DMS53 treated with DMSO at 0.1 percent for 48 hours (cell line): ENCODE results near the gene PYGB.
A peak's percentile ranks its signal among the peaks of the same experiment; 100 is the strongest.

ENCODE experiments used
- DNase-seq: peaks from one replicate; lab custom pipeline; 2025; ENCODE audit not compliant: unreplicated experiment; lab: John Stamatoyannopoulos, UW

Gene PYGB

DNA sequence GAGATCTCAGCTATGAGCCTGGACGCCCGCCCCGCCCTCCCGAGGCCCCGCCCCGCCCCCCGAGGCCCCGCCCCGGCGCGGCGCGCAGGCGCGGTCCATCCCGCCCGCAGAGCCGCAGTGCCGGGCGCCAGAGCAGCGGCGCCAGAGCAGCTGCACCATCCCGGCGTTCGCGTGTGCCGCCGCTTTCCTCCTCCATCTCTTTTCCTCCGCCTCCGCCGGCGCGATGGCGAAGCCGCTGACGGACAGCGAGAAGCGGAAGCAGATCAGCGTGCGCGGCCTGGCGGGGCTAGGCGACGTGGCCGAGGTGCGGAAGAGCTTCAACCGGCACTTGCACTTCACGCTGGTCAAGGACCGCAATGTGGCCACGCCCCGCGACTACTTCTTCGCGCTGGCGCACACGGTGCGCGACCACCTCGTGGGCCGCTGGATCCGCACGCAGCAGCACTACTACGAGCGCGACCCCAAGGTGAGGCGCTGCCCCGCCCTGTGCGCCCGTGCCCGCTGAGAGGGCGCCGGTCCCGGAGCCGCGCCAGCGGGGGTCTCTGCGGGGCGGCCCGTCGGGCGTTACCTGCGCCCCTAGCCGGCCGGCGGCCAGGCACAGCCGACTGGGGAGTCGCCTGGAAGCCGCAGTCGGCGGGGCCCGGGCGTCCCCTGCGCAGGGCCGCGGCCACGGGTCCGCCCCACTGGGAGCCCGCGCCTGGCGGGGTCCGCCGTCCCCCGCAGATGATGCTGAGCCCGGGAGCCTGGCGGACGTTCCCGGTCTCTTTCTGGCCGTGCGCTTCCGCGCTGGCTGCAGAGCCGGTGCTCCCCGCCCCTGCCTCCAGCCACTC lies at the start of gene PYGB:
Gene PYGB (plus strand): TSS at position 130 of the 830 bp plus-strand sequence. CDS start 94 bp downstream, at position 224.
- peak; percentile 63 for DNase-seq

DNA sequence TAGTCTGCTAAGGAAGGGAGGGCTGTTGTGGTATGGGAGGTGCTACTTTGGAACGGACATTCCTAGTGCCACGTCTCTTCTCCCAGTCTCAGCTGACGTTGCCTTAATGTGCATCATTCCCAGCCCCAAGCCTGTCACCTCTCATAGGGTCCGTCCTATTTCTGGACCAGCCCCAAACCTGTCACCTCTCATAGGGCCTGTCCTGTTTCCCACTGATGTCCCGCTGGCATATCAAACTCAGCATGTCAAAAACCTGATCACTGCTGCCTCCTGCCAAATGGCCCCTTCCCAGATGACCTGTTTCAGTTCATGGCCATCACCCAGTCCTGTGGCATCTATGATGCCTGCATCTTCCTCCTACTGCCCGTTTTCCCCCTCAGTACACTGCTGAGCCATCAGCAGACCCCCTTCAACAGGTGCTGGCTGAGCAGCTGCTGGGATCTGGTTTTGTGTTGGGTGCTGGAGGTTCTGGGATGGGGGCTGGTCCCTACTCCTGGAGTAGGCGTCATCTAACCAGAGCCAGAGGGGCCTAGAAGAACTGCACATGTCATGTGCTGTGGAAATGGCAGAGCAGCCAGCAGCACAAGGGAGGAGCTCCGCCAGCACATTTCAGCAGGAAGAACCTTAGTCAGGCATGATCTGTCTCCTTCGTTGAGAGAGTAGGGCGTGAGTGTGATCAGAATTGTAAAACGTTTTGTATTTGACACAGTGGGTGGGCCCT lies 49.1 kb upstream of the PYGB start:
- DNase-seq: no peak

DNA sequence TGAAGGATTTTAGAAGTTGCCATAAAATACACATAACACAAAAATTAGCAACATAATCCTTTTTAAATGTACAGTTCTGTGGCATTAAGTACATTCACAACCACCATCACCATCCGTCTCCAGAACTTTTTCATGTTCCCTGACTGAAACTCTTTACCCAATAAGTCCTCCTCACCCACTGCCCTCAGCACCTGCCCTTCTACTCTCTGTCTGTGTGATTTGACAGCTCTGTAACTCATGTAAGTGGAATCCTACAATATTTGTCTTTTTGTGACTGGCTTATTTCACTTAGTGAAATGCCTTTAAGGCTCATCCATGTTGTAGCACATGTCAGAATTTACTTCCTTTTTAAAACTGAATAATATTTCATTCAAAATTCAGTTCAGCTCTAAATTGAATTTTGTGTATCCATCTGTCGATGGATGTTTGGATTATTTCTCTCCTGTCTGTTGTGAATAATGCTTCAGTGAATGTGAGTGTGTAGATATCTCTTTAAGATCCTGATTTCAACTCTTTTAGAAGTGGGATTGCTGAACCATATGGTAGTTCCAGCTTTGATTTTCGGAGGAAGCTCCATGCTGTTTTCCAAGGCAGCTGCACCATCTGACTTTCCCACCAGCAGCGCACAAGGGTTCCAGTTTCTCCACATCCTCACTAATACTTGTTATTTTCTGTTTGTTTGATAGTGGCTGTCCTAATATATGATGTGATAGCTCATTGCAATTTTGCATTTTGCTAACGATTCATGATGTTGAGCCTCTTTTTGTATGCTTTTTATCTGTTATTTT lies 48.2 kb upstream of the PYGB start:
- no peak for DNase-seq

DNA sequence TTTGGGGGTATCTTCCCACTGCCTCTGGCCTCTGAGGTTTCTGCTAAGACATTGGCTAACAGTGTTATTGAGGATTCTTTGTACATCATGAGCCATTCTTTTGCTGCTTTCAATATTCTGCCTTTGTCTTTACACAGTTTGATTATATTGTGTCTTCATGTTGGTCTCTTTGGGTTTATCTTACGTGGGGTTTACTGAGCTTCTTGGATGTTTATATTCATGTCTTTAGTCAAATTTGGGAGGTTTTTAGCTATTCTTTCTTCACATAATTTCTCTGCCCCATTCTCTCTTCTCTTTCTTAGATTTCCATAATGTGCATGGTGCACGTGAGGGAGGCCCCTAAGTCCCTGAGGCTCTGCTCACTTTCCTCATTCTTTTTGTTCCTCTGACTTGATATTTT lies 44.8 kb upstream of the PYGB start:
- no peak for DNase-seq

DNA sequence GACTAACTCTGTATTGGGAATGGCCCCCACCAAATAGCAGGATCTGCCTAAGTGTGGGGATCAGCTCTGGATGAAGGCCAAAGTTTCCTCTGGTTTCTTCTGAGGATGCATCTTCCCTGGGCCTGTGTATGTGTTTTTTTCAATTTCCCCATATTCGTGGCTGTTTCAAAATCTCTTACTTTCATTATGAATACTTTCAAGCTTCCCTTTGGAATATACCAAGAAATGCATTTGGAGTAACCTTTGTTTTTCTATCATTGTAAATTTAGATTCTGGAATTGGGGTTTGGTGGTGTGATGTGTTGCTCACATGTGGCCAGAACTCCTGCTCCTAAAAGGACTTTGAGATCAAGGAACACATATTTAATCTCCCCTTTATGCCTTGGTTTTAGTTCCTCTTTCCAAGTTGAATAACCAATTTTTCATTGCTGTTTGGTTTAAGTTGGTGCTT lies 44.0 kb upstream of the PYGB start:
- DNase-seq: no peak

DNA sequence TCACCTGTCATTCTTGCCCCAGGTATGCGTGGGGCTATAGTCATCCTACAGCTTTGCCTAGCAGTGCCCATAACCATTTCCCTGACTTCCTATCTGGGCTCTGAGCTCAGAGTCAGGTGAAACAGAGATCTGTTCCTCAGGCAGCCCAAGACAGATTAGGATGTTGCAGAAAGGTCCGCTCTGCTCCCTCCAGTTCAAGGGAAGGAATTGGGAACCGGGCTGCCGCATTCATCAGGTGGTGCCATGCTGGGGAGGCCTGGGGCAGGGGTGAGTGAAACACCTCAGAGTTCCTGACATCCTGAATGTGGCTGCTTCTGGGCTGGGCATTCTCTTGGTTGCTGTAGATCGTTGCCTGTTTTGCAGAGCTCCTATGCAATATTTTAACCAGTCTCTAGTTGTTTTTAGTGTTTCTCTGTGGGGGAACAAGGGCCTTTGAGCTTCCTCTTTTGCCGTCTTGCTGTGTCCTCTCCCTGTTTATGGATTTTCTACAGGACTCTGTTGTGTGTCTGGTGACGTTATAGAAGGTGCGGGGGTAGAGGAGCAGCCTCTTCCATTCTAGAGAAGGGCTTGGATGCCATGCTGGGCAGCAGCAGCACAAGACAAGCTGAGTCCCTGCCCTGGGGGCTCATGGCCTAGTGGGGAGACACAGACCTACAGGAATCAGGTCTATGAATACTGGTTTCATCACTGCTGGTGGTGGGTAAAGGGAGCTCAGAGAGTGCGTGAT lies 43.2 kb upstream of the PYGB start:
- no peak for DNase-seq

DNA sequence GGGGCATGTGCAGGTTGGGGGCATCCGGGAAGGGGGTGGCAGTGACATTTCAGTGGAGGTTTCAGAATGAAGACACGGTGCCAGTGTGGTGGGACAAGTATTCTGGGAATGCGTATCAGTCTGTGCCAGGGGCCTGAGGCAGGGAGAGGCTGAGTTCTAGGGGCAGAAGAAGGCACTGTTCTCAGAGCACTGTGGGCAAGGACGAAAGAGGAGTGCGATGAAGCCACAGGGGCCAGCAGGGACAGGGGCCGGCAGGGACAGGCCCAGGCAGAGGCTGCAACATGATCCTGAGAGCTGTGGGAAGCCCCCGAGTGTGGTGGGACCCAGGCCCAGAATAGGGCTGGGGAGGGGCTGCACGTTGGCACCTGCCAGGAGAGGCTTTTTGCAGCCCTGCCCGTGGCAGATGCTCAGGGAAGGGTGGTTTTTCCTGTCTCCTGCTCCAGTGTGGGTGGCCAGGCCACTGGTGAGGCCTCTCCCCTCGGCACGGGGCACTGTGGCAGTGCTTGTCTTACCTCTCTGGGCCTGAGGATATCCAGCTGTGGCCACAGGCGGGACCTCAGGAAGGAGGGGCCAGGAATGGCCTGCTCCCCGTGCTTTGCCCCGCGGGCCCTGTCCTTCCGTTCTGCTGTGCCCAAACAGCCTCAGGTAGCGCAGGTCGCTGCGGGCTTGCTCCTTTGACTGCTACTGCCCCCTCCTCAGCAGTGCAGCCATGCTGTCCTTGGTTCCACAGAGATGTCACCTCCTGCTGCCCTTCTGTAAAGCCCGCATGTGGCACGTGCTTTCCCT lies 42.4 kb upstream of the PYGB start:
- DNase-seq: no peak

DNA sequence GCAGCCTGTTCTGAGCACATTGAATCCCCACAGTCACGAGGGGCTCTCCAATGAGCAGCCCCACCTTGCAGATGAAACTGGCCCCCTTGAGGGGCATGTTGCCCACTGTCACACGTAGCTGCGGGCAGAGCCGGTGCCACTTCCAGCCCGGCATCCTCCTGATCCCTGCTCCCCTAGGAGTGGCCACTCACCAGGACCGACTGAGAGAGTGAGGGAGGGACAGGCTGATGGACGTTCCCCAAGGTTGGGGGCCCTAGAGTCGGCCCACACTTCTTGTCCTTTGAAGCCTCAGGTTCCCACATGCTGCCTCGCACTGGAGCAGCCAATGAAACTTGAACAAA lies 41.9 kb upstream of the PYGB start:
- no peak for DNase-seq

DNA sequence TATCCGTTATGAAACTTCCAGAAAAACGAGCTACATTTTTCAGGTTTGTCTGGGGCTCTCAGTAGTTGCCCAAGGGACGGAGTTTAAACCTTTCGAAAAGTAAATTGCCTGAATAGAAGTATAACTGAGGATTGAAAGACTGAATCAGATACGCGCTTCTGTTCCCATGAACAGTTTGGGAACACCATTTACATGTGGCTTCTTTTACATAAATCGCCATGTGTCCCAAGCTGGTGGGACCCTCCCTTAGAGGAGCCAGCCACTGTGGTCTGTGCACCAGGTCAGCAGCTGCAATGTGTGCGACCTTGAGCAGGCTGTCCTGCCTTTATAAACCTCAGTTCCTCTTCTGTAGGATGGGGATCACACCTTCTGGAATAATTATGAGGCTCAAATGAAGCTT lies 41.3 kb upstream of the PYGB start:
- no peak for DNase-seq

DNA sequence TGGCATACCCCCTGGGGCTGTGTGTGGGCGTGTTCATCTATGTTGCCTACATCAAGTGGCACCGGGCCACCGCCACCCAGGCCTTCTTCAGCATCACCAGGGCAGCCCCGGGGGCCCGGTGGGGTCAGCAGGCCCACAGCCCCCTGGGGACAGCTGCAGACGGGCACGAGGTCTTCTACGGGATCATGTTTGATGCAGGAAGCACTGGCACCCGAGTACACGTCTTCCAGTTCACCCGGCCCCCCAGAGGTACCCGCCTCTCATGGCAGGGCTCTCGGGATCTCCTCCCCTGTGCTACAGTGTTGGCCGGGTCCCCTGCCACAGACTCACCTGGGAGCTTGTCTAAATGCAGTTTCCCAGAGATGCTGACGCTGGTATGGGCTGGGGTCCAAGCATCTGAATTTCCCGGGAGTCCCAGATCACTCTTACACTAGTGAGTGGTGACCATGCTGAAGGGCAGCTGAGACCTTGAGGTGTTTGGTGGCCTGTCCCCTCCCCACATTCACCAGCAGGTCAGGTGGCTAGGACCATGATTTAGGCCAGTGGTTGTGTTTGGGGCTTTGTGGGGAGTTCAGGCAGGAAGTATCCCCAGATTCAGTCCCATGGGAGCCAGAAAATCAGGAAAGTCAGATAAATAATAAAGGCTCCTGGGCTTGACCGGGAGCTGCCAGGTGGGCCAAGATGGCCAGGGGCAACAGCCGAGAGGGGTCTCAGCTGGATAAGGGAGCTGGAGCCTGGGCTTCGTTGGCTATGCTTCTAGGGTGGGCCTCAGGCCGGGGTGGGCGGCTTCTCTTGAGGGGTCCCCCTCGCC lies 40.5 kb upstream of the PYGB start:
- DNase-seq: no peak

DNA sequence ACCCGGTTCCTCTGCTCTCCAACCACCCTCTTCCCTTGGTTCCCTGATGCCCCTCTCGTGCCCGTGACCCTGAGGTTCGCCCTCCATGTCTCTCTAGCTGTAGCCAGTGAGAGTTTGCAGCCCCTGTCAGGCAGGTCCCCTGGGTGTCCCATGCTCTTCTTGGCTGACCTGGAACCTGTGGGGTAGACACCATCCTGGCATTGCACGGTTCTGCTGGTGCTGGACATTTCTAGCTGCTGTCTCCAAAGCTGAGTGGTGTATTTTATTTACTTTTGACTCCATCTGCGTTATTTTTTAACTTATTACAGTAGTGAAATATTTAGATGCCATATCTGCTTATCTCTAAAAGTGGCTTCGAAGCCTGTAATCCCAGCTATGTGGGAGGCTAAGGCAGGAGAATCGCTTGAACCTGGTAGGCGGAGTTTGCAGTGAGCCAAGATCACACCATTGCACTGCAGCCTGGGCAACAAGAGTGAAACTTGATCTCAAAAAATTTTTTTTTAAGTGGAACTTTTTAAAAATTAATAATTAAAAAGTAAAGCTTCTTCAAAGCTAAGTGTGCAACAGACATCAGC lies 39.8 kb upstream of the PYGB start:
- DNase-seq: no peak

DNA sequence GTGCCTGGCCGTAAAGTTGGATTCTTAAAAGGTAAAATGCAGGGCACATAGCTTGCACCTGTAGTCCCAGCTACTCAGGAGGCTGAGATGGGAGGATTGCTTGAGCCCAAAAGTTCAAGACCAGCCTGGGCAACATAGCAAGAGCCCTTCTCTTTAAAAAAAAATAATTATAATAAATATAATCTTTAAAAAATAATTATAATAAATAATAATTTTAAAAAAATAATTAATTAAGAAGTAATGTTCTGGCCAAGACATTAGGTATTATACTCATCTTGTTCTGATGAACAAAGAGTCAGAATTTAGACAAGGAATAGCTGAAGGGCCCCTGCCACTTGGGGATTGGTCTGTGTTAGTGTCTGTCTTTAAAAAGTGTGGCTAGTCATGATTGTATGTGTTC lies 38.5 kb upstream of the PYGB start:
- DNase-seq: no peak

DNA sequence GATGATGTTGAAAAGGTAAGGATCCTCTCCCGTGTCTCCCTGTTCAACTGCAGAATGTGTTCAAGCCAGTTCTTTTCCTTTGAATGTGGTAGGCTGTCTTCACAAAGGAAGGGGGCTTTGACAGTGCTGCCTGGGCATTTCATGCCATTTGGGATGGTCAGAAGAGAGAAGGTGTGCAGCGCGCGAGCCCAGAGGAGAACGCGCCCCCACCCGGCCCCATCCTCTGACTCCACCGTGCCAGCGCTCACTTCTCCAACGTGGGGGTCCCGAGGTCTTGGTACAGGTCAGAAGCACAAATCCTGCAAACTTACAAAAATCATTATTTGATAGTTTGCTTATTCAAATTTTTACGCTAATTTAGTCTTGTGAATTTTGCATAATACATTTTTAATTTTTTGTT lies 38.0 kb upstream of the PYGB start:
- DNase-seq: no peak

DNA sequence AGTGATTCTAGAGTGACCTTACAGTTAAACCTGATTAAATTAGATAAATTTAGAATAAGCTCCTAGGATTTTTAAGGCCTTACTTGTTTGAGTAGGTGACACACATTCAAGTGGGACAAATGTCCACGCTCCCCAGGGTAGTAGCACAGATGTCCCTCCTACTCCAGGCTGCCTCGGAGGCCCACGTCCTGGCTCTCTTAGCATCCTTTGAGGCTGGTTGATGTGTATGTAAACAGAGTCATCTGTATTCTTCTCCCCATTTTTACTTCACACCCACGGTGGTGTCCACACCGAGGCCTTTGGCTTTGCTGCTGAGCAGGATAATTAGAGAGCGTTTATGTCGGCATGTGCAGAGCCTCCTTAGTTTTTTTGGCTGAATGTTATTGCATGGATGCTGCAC lies 36.6 kb upstream of the PYGB start:
- no peak for DNase-seq

DNA sequence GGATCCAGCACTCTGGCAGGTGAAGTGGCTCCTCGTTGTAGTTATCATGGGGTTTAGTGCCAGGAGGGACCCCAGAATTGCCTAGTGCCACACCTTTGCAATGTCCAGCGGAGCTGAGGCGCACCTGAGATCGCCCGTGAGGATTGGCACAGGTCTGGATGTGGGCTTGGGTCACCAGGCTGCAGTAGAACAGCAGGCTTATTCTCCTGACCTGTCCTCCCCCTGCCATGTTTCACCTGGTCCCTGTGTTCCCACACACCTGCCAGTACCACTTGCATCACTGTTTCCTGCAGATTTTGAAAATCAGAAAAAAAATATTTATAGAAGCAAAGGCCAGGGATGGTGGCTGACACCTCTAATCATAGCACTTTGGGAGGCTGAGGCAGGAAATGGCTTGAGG lies 35.6 kb upstream of the PYGB start:
- no peak for DNase-seq

DNA sequence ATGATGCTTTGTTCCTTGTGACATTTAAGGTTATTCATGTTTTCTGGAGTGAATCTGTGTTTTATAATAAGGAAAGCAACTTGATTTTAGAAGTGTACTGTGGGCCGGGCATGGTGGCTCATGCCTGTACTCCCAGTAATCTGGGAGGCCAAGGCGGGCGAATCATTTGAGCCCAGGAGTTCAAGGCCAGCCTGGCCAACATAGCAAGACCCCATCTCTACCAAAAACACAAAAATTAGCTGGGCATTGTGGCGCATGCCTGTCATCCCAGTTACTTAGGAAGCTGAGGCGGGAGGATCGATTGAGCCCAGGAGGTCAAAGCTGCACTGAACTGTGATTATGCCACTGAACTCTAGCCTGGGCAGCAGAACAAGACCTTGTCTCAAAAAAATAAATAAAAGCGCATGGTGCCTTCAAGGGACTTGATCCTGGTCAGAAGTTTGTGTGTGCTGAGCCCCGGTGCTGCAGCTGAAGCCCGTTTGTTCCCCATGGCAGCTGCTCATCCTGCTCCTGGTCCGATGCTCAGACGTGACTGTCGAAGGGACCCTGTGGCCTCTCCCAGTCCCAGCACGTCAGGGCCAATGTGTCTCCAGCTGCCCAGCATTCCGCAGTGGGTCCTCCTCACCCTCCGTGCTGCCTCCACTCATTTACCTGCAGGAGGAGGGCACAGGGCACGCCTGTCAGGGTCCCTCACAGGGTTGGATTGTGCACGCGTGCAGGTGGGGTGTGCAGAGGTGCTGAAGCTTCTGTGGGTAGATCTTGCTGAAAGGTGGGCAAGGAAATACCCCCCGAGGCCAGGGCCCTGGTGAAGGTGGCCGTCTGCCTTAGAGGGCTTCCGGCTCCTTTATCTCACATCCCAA lies 34.1 kb upstream of the PYGB start:
- no peak for DNase-seq

DNA sequence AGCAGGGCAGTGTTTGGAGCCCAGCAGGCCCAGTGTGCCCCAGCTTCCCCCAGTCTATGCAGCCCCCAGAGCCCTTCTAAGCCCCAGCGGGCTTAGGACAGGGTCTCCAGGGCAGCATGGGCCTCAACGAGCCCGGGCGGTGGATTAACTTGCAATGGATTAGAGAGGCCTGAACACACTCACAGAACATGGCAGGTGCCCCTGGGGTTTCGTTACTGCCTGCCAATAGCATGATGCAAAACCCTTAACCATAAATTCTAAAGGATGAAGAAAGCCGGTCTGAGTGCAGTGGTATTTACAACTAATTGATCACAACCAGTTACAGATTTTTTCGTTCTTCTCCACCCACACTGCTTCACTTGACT lies 33.5 kb upstream of the PYGB start:
- DNase-seq: no peak

DNA sequence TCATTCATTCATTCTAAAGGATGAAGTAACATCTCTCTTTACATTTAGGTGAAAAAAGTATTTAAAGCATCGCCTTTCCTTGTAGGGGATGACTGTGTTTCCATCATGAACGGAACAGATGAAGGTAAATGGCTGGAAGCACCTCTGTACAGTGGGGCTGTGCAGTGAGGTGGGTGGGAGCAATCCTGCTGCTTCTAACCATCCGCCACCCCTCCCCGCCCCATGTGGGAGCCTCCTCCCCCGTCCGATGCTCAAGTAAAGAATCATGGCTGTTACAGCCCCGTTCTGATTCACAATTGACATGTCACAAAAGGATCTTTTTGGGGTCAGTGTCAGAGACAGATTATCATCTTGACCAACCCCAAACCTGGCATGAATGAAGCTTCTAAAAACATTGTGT lies 33.1 kb upstream of the PYGB start:
- no peak for DNase-seq
